Gastroesophageal sphincter (tissue), 4 donors: ENCODE data around the gene SRSF1. TPM values are rescaled to one million over a fixed set of nuclear protein-coding genes. Genes with fewer than 3 reads are reported as not detected.

ENCODE experiments used
- ATAC-seq: fragments of 150-250 bp; one replicate; pipeline ENCODE4 v1.9.1; 2016; ENCODE audit warnings: mild to moderate bottlenecking, moderate library complexity
- H3K27ac ChIP-seq, 4 donors: fragments of 200-600 bp; sonication (generic) in 3 of 4; 1 replicate in 3 of 4; 2 replicates in 1 of 4; pipeline ENCODE4 v1.5.1; 2016 to 2019
- H3K27me3 ChIP-seq: fragments of 200-600 bp; sonication (generic); one replicate; pipeline ENCODE4 v1.5.1; 2019
- H3K36me3 ChIP-seq, 2 donors: fragments of 200-600 bp; sonication (generic); one replicate each; pipeline ENCODE4 v1.5.1; 2019; ENCODE audit warnings: control low read depth in 1 of 2
- H3K4me1 ChIP-seq, 3 donors: fragments of 200-600 bp; sonication (generic); 1 replicate in 2 of 3; 2 replicates in 1 of 3; pipeline ENCODE4 v1.5.1; 2016 to 2019; ENCODE audit warnings: control low read depth in 2 of 3
- H3K4me3 ChIP-seq, 2 donors: fragments of 200-600 bp; sonication (generic); one replicate each; pipeline ENCODE4 v1.5.1; 2019; ENCODE audit warnings: mild to moderate bottlenecking in 1 of 2, moderate library complexity in 1 of 2
- H3K9me3 ChIP-seq, 3 donors: fragments of 200-600 bp; sonication (generic); one replicate each; pipeline ENCODE4 v1.5.1; 2017 to 2019; ENCODE audit warnings: control low read depth in 2 of 3
- CTCF ChIP-seq, 4 experiments: fragments of 200-600 bp in 2 of 4; fragments of 450-650 bp in 2 of 4; sonication (generic) in 1 of 4; IDR thresholded peaks; one replicate each; pipeline ENCODE4 v1.5.1; 2017 to 2019; ENCODE audit warnings: antibody characterized with exemption in 4 of 4, mild to moderate bottlenecking in 2 of 4, moderate library complexity in 2 of 4
- EP300 ChIP-seq: sonication (generic); formaldehyde crosslinking; IDR thresholded peaks from one replicate; pipeline ENCODE4 v1.6.1; 2017; ENCODE audit warnings: antibody characterized with exemption, mild to moderate bottlenecking
- POLR2A ChIP-seq, 2 donors: fragments of 450-650 bp; IDR thresholded peaks; one replicate each; pipeline ENCODE4 v1.6.1; 2017; ENCODE audit warnings: antibody characterized with exemption in 2 of 2, mild to moderate bottlenecking in 2 of 2, moderate library complexity in 1 of 2
- POLR2AphosphoS5 ChIP-seq: sonication (generic); formaldehyde crosslinking; IDR thresholded peaks from one replicate; pipeline ENCODE4 v1.6.1; 2017; ENCODE audit warnings: antibody characterized with exemption
- WGBS, 2 donors: methylation state at CpG; one replicate each; pipeline ENCODE4 v1.1.5; 2018; ENCODE audit warnings: low coverage in 1 of 2; 5-methylcytosine and 5-hydroxymethylcytosine counted together
- total RNA-seq, 4 donors: library from RNA; depleted of rRNA; stranded (reverse); fragments of >200 nt; gene quantifications; one replicate each; pipeline ENCODE4 v1.1.0, GENCODE V29; 2016

Gene SRSF1
- total RNA-seq, 4 donors from 2014 or later = 139 to 240 (median 198) TPM

GRCh38 chr17:57957886-57958285 lies 49.2 kb downstream of the SRSF1 start:
- Histone ChIP-seq H3K4me1 (peaks cover 3 to 32% (median 12%) of the 10 kb centered on the region in 3 donors), H3K27ac (peak overlapping the region in 2 of 4 donors; percentile 100), H3K4me3 (no peak overlapping the region), H3K27me3 (no peaks in the 10 kb centered on the region), H3K36me3 (no peaks in the 10 kb centered on the region), H3K9me3 (no peaks in the 10 kb centered on the region)
- TF ChIP-seq POLR2A (IDR thresholded peaks at IDR 0.05) = no peak
- TF ChIP-seq POLR2AphosphoS5 = no peak
- TF ChIP-seq CTCF (IDR thresholded peaks at IDR 0.05) = no peak
- TF ChIP-seq EP300 = no peak
- 80% methylated on average over 3 of the region's 3 CpGs; no CpG with 5 or more reads in 1 of the 2 donors for WGBS, 2 donors
- no peak for ATAC-seq

- Histone ChIP-seq H3K36me3 (no peaks in the 10 kb centered on the region), H3K4me3 (no peak overlapping the region), H3K27ac (peak overlapping the region in 2 of 4 donors; percentile 100), H3K9me3 (no peaks in the 10 kb centered on the region), H3K27me3 (no peaks in the 10 kb centered on the region), H3K4me1 (peaks cover 3 to 38% (median 18%) of the 10 kb centered on the region in 3 donors)
- WGBS, 2 donors = 78 to 95% methylated on average over 3 to 7 of the region's 8 CpGs
- TF ChIP-seq POLR2A (IDR thresholded peaks at IDR 0.05) (no peak), EP300 (no peak), CTCF (IDR thresholded peaks at IDR 0.05) (no peak), POLR2AphosphoS5 (no peak)
- ATAC-seq = no peak
Observed at GRCh38 chr17:57957120-57957850, 49.8 kb downstream of the SRSF1 start.

GRCh38 chr17:57956291-57957119 lies 50.5 kb downstream of the SRSF1 start:
- Histone ChIP-seq H3K27me3 (no peaks in the 10 kb centered on the region), H3K9me3 (no peaks in the 10 kb centered on the region), H3K36me3 (no peaks in the 10 kb centered on the region), H3K27ac (peak overlapping the region; percentile 87 to 100 (median 100)), H3K4me3 (no peak overlapping the region), H3K4me1 (peaks cover 3 to 45% (median 22%) of the 10 kb centered on the region in 3 donors)
- no peak for ATAC-seq
- WGBS, 2 donors = 50 to 63% methylated on average over 3 to 7 of the region's 13 CpGs
- no peak for TF ChIP-seq POLR2AphosphoS5
- TF ChIP-seq POLR2A (IDR thresholded peaks at IDR 0.05) = no peak
- no peak for TF ChIP-seq CTCF (IDR thresholded peaks at IDR 0.05)
- no peak for TF ChIP-seq EP300

- Histone ChIP-seq H3K27ac (peak within 1 kb of the TSS; percentile 89 to 100 (median 100)), H3K4me1 (peaks cover 3 to 57% (median 32%) of the 10 kb centered on the region in 3 donors), H3K9me3 (no peaks in the 10 kb centered on the region), H3K27me3 (no peaks in the 10 kb centered on the region), H3K36me3 (no peaks in the 10 kb centered on the region), H3K4me3 (peak within 1 kb of the TSS; percentile 66 to 94)
- peak; percentile 87 for ATAC-seq
- peak; percentile 61 for TF ChIP-seq POLR2AphosphoS5
- peak; percentile 31 to 43 for TF ChIP-seq POLR2A (IDR thresholded peaks at IDR 0.05)
- no peak for TF ChIP-seq EP300
- TF ChIP-seq CTCF (IDR thresholded peaks at IDR 0.05) = peak in 3 of 4 experiments; percentile 59 to 78 (median 71)
- WGBS, 2 donors = 0 to 11% methylated on average over 2 to 3 of the region's 79 CpGs
Observed at GRCh38 chr17:57955183-57955931, 51.7 kb downstream of the SRSF1 start, which contains the start of gene CUEDC1. Gene CUEDC1 (minus strand): TSS chr17:57955412. CDS start chr17:57885564, 69,848 bp downstream.
